ENCODE results near the gene TPPP. TPM values are rescaled to one million over a fixed set of nuclear protein-coding genes. Genes with fewer than 3 reads are reported as not detected.

TPPP gene
- total and polyA plus RNA-seq, 2 experiments from 2014 or later, result 3.7 to 7.7 TPM

DNA sequence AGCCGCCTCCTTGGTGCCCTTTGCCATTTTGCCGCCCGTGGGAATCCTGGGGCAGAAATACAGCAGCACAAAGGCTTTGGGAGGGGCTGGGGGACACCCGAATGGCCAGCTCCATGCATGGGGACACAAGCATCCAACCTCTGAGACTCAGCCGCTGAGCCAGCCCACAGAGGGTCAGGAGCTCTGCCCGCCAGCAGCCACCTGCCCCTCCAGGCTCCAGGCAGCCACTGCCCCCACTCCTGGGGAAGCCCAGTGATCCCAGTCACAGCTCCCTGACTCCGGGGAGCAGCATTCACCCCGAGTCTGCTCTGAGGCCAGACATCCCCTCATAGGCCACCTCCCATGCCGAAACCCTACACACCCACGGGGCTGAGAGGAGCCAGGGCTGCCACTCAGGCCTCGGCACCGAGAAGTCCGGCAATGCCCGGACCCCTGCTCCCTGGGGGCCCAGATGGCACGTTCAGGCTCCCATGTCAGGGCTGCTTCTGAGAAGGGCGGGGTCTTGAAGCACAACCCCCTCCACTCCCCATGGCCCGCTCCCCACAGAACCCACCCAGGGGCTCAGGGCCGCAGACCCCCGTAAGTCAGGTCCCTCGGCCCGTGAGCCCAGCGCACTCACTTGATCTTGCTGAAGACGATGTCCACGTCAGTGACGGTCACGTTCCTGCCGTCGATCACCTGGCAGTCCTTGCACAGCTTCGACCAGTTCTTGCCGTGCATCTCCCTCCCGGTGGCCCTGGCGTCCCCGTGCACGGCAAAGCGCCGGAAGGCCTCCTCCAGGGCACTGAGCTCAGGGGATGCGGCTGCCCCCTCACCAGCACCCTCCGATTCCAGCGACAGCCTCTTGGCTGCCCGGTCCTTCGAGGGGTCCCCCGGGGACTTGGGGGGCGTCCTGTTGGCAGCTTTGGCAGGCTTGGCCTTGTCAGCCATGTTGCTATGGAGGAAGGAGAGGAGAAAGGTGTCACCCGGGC, 15.7 kb downstream of the TPPP start:
- DNase-seq (ENCODE audit: low read depth in 1 of 2, low spot score in 1 of 2), result no peak
- no peak for TF ChIP-seq CTCF (IDR thresholded peaks at IDR 0.05; ENCODE audit: low read depth, low read length)
- H3K36me3 ChIP-seq, result no peaks in the 10 kb centered on the region
- no peak overlapping the region for H3K4me3 ChIP-seq
- no peaks in the 10 kb centered on the region for H3K9me3 ChIP-seq (ENCODE audit: low read depth)
- peaks cover 8% of the 10 kb centered on the region for H3K4me1 ChIP-seq (ENCODE audit: low read depth)
- no peak overlapping the region for H3K27ac ChIP-seq
- no peaks in the 10 kb centered on the region for H3K27me3 ChIP-seq

GRCh38 chr5:676699-677076, 16.5 kb downstream of the TPPP start:
- Histone ChIP-seq H3K4me3 (no peak overlapping the region), H3K27me3 (no peaks in the 10 kb centered on the region), H3K9me3 (ENCODE audit: low read depth) (no peaks in the 10 kb centered on the region), H3K27ac (no peak overlapping the region), H3K4me1 (ENCODE audit: low read depth) (peaks cover 8% of the 10 kb centered on the region), H3K36me3 (no peaks in the 10 kb centered on the region)
- no peak for DNase-seq (ENCODE audit: low read depth in 1 of 2, low spot score in 1 of 2)
- TF ChIP-seq CTCF (IDR thresholded peaks at IDR 0.05; ENCODE audit: low read depth, low read length), result no peak

GRCh38 chr5:675871-676698, 17.1 kb downstream of the TPPP start:
- Histone ChIP-seq H3K27ac (no peak overlapping the region), H3K4me1 (ENCODE audit: low read depth) (peaks cover 8% of the 10 kb centered on the region), H3K27me3 (no peaks in the 10 kb centered on the region), H3K36me3 (no peaks in the 10 kb centered on the region), H3K9me3 (ENCODE audit: low read depth) (no peaks in the 10 kb centered on the region), H3K4me3 (no peak overlapping the region)
- no peak for TF ChIP-seq CTCF (IDR thresholded peaks at IDR 0.05; ENCODE audit: low read depth, low read length)
- no peak for DNase-seq (ENCODE audit: low read depth in 1 of 2, low spot score in 1 of 2)

DNA sequence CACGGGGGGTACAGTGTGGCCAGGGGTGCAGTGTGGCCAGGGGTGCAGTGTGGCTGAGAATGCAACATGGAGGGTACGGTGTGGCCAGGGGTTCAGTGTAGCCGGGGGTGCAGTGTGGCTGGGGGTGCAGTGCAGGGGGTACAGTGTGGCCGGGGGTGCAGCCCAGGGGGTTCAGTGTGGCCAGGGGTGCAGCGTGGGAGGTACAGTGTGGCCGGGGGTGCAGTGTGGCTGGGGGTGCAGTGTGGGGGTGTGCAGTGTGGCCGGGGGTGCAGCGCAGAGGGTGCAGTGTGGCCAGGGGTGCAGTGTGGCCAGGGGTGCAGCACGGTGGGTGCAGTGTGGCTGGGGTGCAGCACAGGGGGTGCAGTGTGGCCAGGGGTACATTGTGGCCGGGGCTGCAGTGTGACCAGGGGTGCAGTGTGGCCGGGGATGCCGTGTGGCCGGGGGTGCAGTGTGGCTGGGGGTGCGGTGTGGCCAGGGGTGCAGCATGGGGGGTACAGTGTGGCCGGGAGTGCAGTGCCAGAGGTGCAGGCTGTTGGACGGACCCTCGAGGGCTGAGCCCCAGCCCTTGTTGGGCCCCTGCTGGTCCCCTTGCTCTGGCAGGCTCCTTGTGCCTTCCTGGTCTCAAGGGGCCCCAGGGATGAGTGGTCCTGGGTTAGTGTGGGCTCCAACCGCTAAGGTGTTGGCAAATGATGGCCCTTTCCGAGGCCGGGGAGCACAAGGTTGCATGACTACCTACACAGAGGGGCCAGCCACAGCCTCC, 17.9 kb downstream of the TPPP start:
- no peak for DNase-seq (ENCODE audit: low read depth in 1 of 2, low spot score in 1 of 2)

More for the DNA sequence above, 17.9 kb downstream of the TPPP start:
- Histone ChIP-seq H3K27me3 (no peaks in the 10 kb centered on the region), H3K27ac (no peak overlapping the region), H3K36me3 (no peaks in the 10 kb centered on the region), H3K4me1 (ENCODE audit: low read depth) (peaks cover 8% of the 10 kb centered on the region), H3K4me3 (no peak overlapping the region), H3K9me3 (ENCODE audit: low read depth) (no peaks in the 10 kb centered on the region)
- no peak for TF ChIP-seq CTCF (IDR thresholded peaks at IDR 0.05; ENCODE audit: low read depth, low read length)

Measured in cardiac muscle cell (in vitro differentiated cells and primary cell).